Right kidney (tissue), 1 donor: ENCODE results near the gene NUPR1.
"Not testable (repeated sequence)": the region's sequence is repeated elsewhere in the genome, so short reads cannot be mapped to it uniquely, and the experiment has no call there.

Experiments used
- DNase-seq: peaks from one replicate; pipeline ENCODE4 v3.0.0-alpha.2; 2016

NUPR1 gene

GRCh38 chr16:28556914-28557320, 18.1 kb upstream of the NUPR1 start:
- no peak for DNase-seq

- DNase-seq, result no peak
These were observed 16.8 kb upstream of the NUPR1 start for GRCh38 chr16:28555561-28555960.

GRCh38 chr16:28554634-28555423, 16.1 kb upstream of the NUPR1 start:
- DNase-seq, result no peak

GRCh38 chr16:28553776-28554633, 15.2 kb upstream of the NUPR1 start, which contains the start of gene SGF29:
TSS of gene SGF29 (plus strand) at chr16:28553920. CDS start at chr16:28581070, 27,150 bp downstream.
- DNase-seq, result peak; percentile 99

GRCh38 chr16:28549301-28549899, 10.6 kb upstream of the NUPR1 start:
- DNase-seq, result no peak

GRCh38 chr16:28548306-28548802, 9.6 kb upstream of the NUPR1 start:
- DNase-seq, result no peak

GRCh38 chr16:28546626-28547025, 7.9 kb upstream of the NUPR1 start:
- DNase-seq, result no peak

- not testable (repeated sequence) for DNase-seq
These were observed 7.2 kb upstream of the NUPR1 start for GRCh38 chr16:28545964-28546363.

GRCh38 chr16:28544998-28545397, 6.2 kb upstream of the NUPR1 start:
- no peak for DNase-seq

GRCh38 chr16:28543072-28543471, 4.3 kb upstream of the NUPR1 start:
- DNase-seq, result no peak

- no peak for DNase-seq
These were observed 3.9 kb upstream of the NUPR1 start for GRCh38 chr16:28542646-28543045.

- no peak for DNase-seq
These were observed 1.6 kb upstream of the NUPR1 start for GRCh38 chr16:28540346-28540745.

- DNase-seq, result no peak
These were observed 626 bp downstream of the NUPR1 start for GRCh38 chr16:28537964-28538732.

GRCh38 chr16:28537076-28537475, 1.7 kb downstream of the NUPR1 start:
- DNase-seq, result no peak

GRCh38 chr16:28534542-28535373, 4.0 kb downstream of the NUPR1 start:
- no peak for DNase-seq

GRCh38 chr16:28532940-28533647, 5.7 kb downstream of the NUPR1 start:
- no peak for DNase-seq

GRCh38 chr16:28531777-28532744, 6.7 kb downstream of the NUPR1 start:
- DNase-seq, result no peak

- no peak for DNase-seq
These were observed 9.7 kb downstream of the NUPR1 start for GRCh38 chr16:28529124-28529523.

GRCh38 chr16:28528463-28528867, 10.3 kb downstream of the NUPR1 start:
- DNase-seq, result no peak
